HepG2 (cell line): Measurements from ENCODE around the gene TNPO3.

ENCODE experiments used
- ZMYM4 ChIP-seq: sonication (generic); formaldehyde crosslinking; IDR thresholded peaks from 2 replicates; pipeline ENCODE4 v1.8.1; 2023; ENCODE audit warnings: mild to moderate bottlenecking, missing genetic modification reagents
- ZNF24 ChIP-seq: fragments of 450-650 bp; IDR thresholded peaks from 2 replicates; pipeline ENCODE4 v1.6.1; 2017; ENCODE audit warnings: antibody characterized with exemption, mild to moderate bottlenecking

DNA sequence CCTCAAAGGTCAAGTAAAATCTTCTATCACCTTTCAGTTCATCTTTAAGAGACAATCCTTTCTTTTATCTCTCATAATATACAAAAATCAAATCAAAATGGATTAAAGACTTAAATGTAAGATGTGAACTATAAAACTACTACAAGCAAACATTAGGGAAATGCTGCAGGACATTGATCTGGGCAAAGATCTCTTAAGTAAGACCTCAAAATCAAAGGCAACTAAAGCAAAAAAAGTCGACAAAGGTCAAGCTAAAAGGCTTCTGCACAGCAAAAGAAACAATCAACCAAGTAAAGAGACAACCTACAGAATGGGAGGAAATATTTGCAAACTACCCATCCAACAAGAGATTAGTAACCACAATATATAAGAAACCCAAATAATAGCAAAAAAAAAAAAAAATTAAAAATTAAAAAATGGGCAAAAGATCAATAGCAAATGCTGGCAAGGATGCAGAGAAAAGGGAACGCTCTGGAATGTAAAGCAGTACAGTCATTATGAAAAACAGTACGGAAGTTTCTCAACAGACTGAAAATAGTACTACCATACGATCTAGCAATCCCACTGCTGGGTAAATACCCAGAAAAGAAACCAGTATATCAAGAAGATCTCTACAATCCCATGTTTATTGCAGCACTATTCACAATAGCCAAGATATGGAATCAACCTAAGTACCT lies 41.7 kb downstream of the TNPO3 start:
- no peak for TF ChIP-seq ZMYM4
- TF ChIP-seq ZNF24 = no peak
